GM10266 (cell line): ENCODE measurements around the gene FMN2.

ENCODE experiments used
- DNase-seq: peaks from one replicate; pipeline ENCODE4 v3.0.0; 2012; ENCODE audit errors: extremely low spot score
- TF ChIP-seq, protein P1 (sequence below): IDR thresholded peaks from 2 replicates; pipeline ENCODE4 v1.5.1; 2012; ENCODE audit warnings: mild to moderate bottlenecking, low read depth; ENCODE audit not compliant: control insufficient read depth, insufficient read depth; ENCODE audit errors: missing control alignments

FMN2 gene

GRCh38 chr1:240426051-240426450, 334.4 kb downstream of the FMN2 start:
- no peak for DNase-seq
- TF ChIP-seq, protein P1, sequence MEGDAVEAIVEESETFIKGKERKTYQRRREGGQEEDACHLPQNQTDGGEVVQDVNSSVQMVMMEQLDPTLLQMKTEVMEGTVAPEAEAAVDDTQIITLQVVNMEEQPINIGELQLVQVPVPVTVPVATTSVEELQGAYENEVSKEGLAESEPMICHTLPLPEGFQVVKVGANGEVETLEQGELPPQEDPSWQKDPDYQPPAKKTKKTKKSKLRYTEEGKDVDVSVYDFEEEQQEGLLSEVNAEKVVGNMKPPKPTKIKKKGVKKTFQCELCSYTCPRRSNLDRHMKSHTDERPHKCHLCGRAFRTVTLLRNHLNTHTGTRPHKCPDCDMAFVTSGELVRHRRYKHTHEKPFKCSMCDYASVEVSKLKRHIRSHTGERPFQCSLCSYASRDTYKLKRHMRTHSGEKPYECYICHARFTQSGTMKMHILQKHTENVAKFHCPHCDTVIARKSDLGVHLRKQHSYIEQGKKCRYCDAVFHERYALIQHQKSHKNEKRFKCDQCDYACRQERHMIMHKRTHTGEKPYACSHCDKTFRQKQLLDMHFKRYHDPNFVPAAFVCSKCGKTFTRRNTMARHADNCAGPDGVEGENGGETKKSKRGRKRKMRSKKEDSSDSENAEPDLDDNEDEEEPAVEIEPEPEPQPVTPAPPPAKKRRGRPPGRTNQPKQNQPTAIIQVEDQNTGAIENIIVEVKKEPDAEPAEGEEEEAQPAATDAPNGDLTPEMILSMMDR, result no peak

GRCh38 chr1:240435996-240436566, 344.4 kb downstream of the FMN2 start:
- DNase-seq, result no peak
- TF ChIP-seq, protein P1, result no peak

GRCh38 chr1:240441669-240442068, 350.0 kb downstream of the FMN2 start:
- TF ChIP-seq, protein P1, result no peak
- DNase-seq, result no peak

- DNase-seq, result no peak
- TF ChIP-seq, protein P1, result no peak
These were observed 353.7 kb downstream of the FMN2 start for GRCh38 chr1:240445369-240445768.

DNA sequence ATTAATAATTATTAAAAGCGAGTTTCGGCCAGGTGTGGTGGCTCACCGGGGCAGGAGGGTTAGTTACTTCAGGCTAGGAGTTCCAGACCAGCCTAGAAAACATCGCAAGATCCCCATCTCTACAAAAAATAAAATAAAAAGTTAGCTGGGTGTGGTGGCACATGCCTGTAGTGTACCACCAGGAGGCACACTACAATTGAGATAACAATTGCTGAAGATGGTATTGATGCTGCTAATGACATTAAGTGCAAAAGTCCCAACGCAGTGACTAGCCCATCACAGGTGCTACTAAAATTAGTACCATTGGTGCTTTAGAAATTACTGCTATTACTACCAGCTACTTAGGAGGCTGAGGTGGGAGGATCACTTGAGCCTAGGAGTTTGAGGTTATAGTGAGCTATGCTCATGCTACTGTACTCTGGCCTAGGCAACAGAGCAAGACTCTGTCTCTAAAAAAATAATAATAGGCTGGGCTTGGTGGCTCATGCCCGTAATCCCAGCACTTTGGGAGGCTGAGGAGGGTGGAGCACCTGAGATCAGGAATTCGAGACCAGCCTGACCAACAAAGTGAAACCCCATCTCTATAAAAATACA, 363.6 kb downstream of the FMN2 start:
- TF ChIP-seq, protein P1, result peak; percentile 21
- DNase-seq, result no peak

- TF ChIP-seq, protein P1, result no peak
- no peak for DNase-seq
These were observed 365.5 kb downstream of the FMN2 start for GRCh38 chr1:240457203-240457602.

DNA sequence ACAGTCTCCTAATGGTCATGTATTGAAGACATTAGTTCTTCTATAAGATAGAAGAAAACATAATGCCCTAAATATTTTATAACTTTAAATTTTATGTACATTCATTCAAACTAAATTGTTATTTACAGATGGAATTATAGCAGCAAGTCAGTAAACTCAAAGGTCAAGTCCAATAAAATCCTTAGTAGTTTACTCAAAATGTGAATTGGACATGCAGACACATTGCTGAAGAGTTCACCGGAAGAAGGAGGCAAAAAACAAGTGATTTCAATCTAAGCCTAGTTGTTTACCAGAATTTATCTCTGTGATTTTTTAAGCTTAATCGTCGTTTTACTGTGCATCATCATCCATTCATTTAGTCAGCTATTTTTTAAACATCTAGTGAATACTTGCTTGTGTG, 370.6 kb downstream of the FMN2 start:
- TF ChIP-seq, protein P1, result no peak
- no peak for DNase-seq
